CD8-positive, alpha-beta memory T cell (primary cell): ENCODE results near the gene SPAG6. TPM values are rescaled to one million over a fixed set of nuclear protein-coding genes. Genes with fewer than 3 reads are reported as not detected.
"Not testable (repeated sequence)": the region's sequence is repeated elsewhere in the genome, so short reads cannot be mapped to it uniquely, and the experiment has no call there.

ENCODE experiments used
- CTCF ChIA-PET: fragments of 350-600 bp; sonication (Branson Sonifier 250); formaldehyde crosslinking; loops from one replicate; lab custom pipeline; 2021; ENCODE audit warnings: antibody characterized with exemption; lab: Charles Lee
- POLR2A ChIA-PET: fragments of 350-600 bp; sonication (Branson Sonifier 250); formaldehyde crosslinking; loops from one replicate; lab custom pipeline; 2021; ENCODE audit warnings: antibody characterized with exemption; lab: Charles Lee
- DNase-seq, 5 donors: peaks; one replicate each; pipeline versions ENCODE4 v3.0.0 to v3.0.0-alpha.2; 2020 to 2022; ENCODE audit warnings: mixed read lengths in 1 of 5
- H3K27ac ChIP-seq: one replicate; pipeline ENCODE4 v1.7.0; 2013; ENCODE audit warnings: low read depth, mild to moderate bottlenecking, low read length, moderate library complexity
- H3K27me3 ChIP-seq: 2 replicates; pipeline ENCODE4 v1.7.0; 2013; ENCODE audit warnings: low read length, mild to moderate bottlenecking; ENCODE audit not compliant: insufficient read depth, poor library complexity, severe bottlenecking
- H3K36me3 ChIP-seq: 2 replicates; pipeline ENCODE4 v1.7.0; 2013; ENCODE audit warnings: mild to moderate bottlenecking, low read length, moderate library complexity; ENCODE audit not compliant: insufficient read depth
- H3K4me1 ChIP-seq: 2 replicates; pipeline ENCODE4 v1.7.0; 2013; ENCODE audit warnings: mild to moderate bottlenecking, low read length, moderate library complexity; ENCODE audit not compliant: insufficient read depth
- H3K4me3 ChIP-seq: 2 replicates; pipeline ENCODE4 v1.7.0; 2013; ENCODE audit warnings: mild to moderate bottlenecking, low read length
- H3K9me3 ChIP-seq: 2 replicates; pipeline ENCODE4 v1.7.0; 2013; ENCODE audit warnings: mild to moderate bottlenecking, low read length
- H3K27ac Mint-ChIP-seq, 8 donors: one replicate each; pipeline ENCODE4 v1.8.0; 2020 to 2021; ENCODE audit warnings: mixed read lengths in 8 of 8, mild to moderate bottlenecking in 6 of 8, inconsistent platforms in 3 of 8, moderate library complexity in 3 of 8
- H3K27me3 Mint-ChIP-seq, 2 donors: one replicate each; pipeline ENCODE4 v1.8.0; 2020 to 2021; ENCODE audit warnings: mixed read lengths in 2 of 2, mild to moderate bottlenecking in 1 of 2, moderate library complexity in 1 of 2
- H3K36me3 Mint-ChIP-seq, 3 donors: one replicate each; pipeline ENCODE4 v1.8.0; 2020 to 2021; ENCODE audit warnings: mixed read lengths in 3 of 3, inconsistent platforms in 1 of 3, mild to moderate bottlenecking in 1 of 3
- H3K4me1 Mint-ChIP-seq, 3 donors: one replicate each; pipeline ENCODE4 v1.8.0; 2020 to 2021; ENCODE audit warnings: mixed read lengths in 3 of 3, inconsistent platforms in 1 of 3, mild to moderate bottlenecking in 1 of 3
- H3K4me3 Mint-ChIP-seq, 7 donors: one replicate each; pipeline ENCODE4 v1.8.0; 2020 to 2021; ENCODE audit warnings: mixed read lengths in 7 of 7, mild to moderate bottlenecking in 6 of 7, moderate library complexity in 4 of 7, inconsistent platforms in 2 of 7
- H3K9me3 Mint-ChIP-seq, 5 donors: one replicate each; pipeline ENCODE4 v1.8.0; 2020 to 2022; ENCODE audit warnings: mixed read lengths in 5 of 5, mild to moderate bottlenecking in 3 of 5, moderate library complexity in 2 of 5, inconsistent platforms in 1 of 5
- polyA plus RNA-seq: library from polyadenylated mRNA; unstranded; fragments of 300-500 nt; fragmentation: Illumina TruSeq; gene quantifications from one replicate; pipeline ENCODE4 v1.2.3, GENCODE V29; 2021
- total RNA-seq, 2 experiments: library from RNA; stranded (reverse); gene quantifications; one replicate each; pipeline ENCODE4 v1.2.3, GENCODE V29; 2021

The SPAG6 gene
- total RNA-seq (under 1 TPM in 1 of 2 experiments, not detected in 1; 0.22 TPM), polyA plus RNA-seq (not detected)

DNA sequence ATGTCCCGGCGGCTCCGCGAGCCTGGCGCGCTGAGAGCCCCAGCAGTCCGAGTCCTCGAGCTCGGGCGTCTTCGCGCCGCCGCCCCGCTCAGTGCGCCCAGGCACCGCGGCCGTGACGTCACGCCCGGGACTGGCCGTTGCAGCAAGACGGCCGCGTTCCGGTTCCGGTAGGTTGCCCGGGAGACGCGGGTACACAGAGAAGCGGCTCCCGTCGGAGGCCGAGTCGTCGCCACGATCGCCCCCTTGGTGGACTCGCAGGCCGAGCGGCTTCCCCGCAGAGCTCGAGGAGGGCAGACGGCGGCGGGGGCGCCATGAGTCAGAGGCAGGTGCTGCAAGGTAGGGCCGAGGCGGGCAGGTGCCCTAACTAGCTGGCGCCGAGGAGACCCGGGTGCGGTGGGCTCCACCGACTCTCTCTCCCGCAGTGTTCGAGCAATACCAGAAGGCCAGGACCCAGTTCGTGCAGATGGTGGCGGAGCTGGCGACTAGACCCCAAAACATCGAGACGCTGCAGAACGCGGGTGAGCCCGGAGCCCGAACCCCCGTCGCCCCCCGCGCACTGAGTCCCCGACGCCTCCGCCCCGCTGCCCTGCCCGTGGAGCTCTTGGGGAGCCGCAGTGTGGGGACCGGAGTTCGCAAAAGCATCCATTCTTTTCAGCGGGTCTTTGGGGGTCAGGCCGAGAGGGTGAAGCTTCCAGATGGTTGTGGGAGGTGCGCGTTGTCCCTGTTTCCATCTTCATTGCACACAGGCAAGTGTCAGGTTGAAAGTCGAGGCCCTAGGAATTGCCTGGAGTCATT lies at the start of gene SPAG6:
Gene SPAG6, plus strand, starts transcription at position 196 of the 795 bp plus-strand sequence. Its CDS starts 116 bp downstream, at position 312.
- no peaks in the 10 kb centered on the region for H3K36me3 ChIP-seq
- Mint-ChIP-seq H3K27ac (peak within 1 kb of the TSS in 5 of 8 donors; percentile 22 to 82 (median 77)), H3K36me3 (peaks cover 0 to 3% (median 0%) of the 10 kb centered on the region in 3 donors), H3K9me3 (peaks cover 8 to 19% (median 14%) of the 10 kb centered on the region in 5 donors), H3K4me3 (peak within 1 kb of the TSS; percentile 2 to 86 (median 50)), H3K4me1 (peaks cover 10 to 18% (median 14%) of the 10 kb centered on the region in 3 donors), H3K27me3 (peaks cover 47 to 64% of the 10 kb centered on the region in 2 donors)
- H3K9me3 ChIP-seq: no peaks in the 10 kb centered on the region
- DNase-seq: peak in 4 of 5 donors; percentile 14 to 56 (median 38)
- peaks cover 53% of the 10 kb centered on the region for H3K27me3 ChIP-seq
- H3K4me1 ChIP-seq: peaks cover 6% of the 10 kb centered on the region
- H3K27ac ChIP-seq: no peak within 1 kb of the TSS
- H3K4me3 ChIP-seq: no peak within 1 kb of the TSS
- ChIA-PET POLR2A (no interaction called here), CTCF (no interaction called here)

GRCh38 chr10:22301193-22301592 lies 44.1 kb upstream of the SPAG6 start:
- Histone ChIP-seq H3K36me3 (no peaks in the 10 kb centered on the region), H3K4me3 (no peak overlapping the region), H3K4me1 (no peaks in the 10 kb centered on the region), H3K27ac (no peak overlapping the region), H3K27me3 (no peaks in the 10 kb centered on the region), H3K9me3 (no peaks in the 10 kb centered on the region)
- Mint-ChIP-seq H3K4me1 (no peaks in the 10 kb centered on the region), H3K4me3 (no peak overlapping the region), H3K36me3 (no peaks in the 10 kb centered on the region), H3K9me3 (no peaks in the 10 kb centered on the region), H3K27me3 (peaks cover 9 to 52% of the 10 kb centered on the region in 2 donors), H3K27ac (no peak overlapping the region)
- ChIA-PET CTCF (no interaction called here), POLR2A (no interaction called here)
- DNase-seq: no peak

GRCh38 chr10:22303461-22303860 lies 41.8 kb upstream of the SPAG6 start:
- Histone ChIP-seq H3K9me3 (no peaks in the 10 kb centered on the region), H3K36me3 (no peaks in the 10 kb centered on the region), H3K4me3 (no peak overlapping the region), H3K27ac (no peak overlapping the region), H3K27me3 (no peaks in the 10 kb centered on the region), H3K4me1 (no peaks in the 10 kb centered on the region)
- Mint-ChIP-seq H3K9me3 (no peaks in the 10 kb centered on the region), H3K4me3 (no peak overlapping the region), H3K27me3 (peaks cover 7 to 45% of the 10 kb centered on the region in 2 donors), H3K27ac (no peak overlapping the region), H3K36me3 (no peaks in the 10 kb centered on the region), H3K4me1 (no peaks in the 10 kb centered on the region)
- ChIA-PET CTCF (no interaction called here), POLR2A (no interaction called here)
- DNase-seq: no peak

DNA sequence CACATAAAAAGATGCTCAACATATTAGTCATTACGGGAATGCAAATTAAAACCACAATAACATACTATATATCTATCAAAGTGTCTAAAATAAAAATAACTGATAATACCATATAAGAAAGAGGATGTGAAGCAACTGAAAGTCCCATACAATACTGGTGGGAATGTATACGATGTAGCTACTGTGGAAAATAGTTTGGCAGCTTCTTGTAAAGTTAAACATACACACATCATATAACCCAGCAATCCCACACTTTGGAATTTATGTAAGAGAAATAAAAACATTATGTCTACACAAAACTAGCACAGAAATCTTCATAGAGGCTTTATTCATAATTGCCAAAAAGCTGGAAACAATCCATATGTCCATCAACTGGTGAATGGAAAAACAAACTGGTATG lies 39.6 kb upstream of the SPAG6 start:
- Histone ChIP-seq H3K9me3 (no peaks in the 10 kb centered on the region), H3K4me1 (no peaks in the 10 kb centered on the region), H3K36me3 (no peaks in the 10 kb centered on the region), H3K27ac (no peak overlapping the region), H3K27me3 (no peaks in the 10 kb centered on the region), H3K4me3 (no peak overlapping the region)
- no peak overlapping the region for H3K4me3 Mint-ChIP-seq
- H3K27me3 Mint-ChIP-seq: peaks cover 9 to 37% of the 10 kb centered on the region in 2 donors
- H3K4me1 Mint-ChIP-seq: no peaks in the 10 kb centered on the region
- H3K36me3 Mint-ChIP-seq: no peaks in the 10 kb centered on the region
- ChIA-PET CTCF (no interaction called here), POLR2A (no interaction called here)
- no peaks in the 10 kb centered on the region for H3K9me3 Mint-ChIP-seq
- no peak for DNase-seq
- H3K27ac Mint-ChIP-seq: no peak overlapping the region

- no peaks in the 10 kb centered on the region for H3K27me3 ChIP-seq
- ChIA-PET POLR2A (no interaction called here), CTCF (interaction anchor here (1.6 kb wide), 1 partner anchor 8 kb away, joined by 3 read pairs; the partner anchor contains the start of gene COMMD3)
- DNase-seq: no peak
- H3K9me3 ChIP-seq: no peaks in the 10 kb centered on the region
- Mint-ChIP-seq H3K9me3 (no peaks in the 10 kb centered on the region), H3K27me3 (peaks cover 9 to 43% of the 10 kb centered on the region in 2 donors), H3K4me1 (no peaks in the 10 kb centered on the region), H3K36me3 (no peaks in the 10 kb centered on the region), H3K4me3 (no peak overlapping the region), H3K27ac (no peak overlapping the region)
- H3K36me3 ChIP-seq: no peaks in the 10 kb centered on the region
- no peaks in the 10 kb centered on the region for H3K4me1 ChIP-seq
- no peak overlapping the region for H3K27ac ChIP-seq
- H3K4me3 ChIP-seq: no peak overlapping the region
Measured at GRCh38 chr10:22308390-22308789, 36.9 kb upstream of the SPAG6 start.

- H3K27ac ChIP-seq: no peak overlapping the region
- no peaks in the 10 kb centered on the region for H3K27me3 ChIP-seq
- POLR2A ChIA-PET: no interaction called here
- H3K36me3 ChIP-seq: no peaks in the 10 kb centered on the region
- CTCF ChIA-PET: no interaction called here
- Mint-ChIP-seq H3K4me3 (no peak overlapping the region), H3K9me3 (no peaks in the 10 kb centered on the region), H3K27me3 (peaks cover 8 to 36% of the 10 kb centered on the region in 2 donors), H3K36me3 (no peaks in the 10 kb centered on the region), H3K4me1 (no peaks in the 10 kb centered on the region), H3K27ac (peak overlapping the region in 1 of 8 donors; percentile 32)
- no peak overlapping the region for H3K4me3 ChIP-seq
- H3K4me1 ChIP-seq: no peaks in the 10 kb centered on the region
- no peak for DNase-seq
- no peaks in the 10 kb centered on the region for H3K9me3 ChIP-seq
Measured at GRCh38 chr10:22309180-22310000, 35.9 kb upstream of the SPAG6 start.

DNA sequence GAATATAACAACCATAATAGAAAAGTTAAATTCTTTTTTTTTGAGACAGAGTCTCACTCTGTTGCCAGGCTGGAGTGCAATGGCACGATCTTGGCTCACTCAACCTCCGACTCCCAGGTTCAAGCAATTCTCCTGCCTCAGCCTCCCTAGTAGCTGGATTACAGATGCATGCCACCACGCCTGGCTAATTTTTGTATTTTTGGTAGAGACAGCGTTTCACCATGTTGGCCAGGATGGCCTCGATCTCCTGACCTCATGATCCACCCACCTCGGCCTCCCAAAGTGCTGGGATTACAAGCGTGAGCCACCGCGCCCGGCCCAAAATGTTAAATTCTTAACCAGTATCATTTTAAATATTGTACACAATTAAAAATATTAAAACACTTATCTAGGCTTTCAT lies 35.3 kb upstream of the SPAG6 start:
- H3K4me3 Mint-ChIP-seq, H3K4me3 ChIP-seq, H3K9me3 Mint-ChIP-seq, H3K4me1 Mint-ChIP-seq, DNase-seq, H3K36me3 ChIP-seq, H3K36me3 Mint-ChIP-seq, H3K9me3 ChIP-seq, H3K27ac ChIP-seq, H3K27me3 ChIP-seq, H3K4me1 ChIP-seq, POLR2A ChIA-PET, H3K27ac Mint-ChIP-seq, CTCF ChIA-PET: not testable (repeated sequence)
- peaks cover 8 to 36% of the 10 kb centered on the region in 2 donors for H3K27me3 Mint-ChIP-seq

GRCh38 chr10:22310928-22311327 lies 34.4 kb upstream of the SPAG6 start:
- Mint-ChIP-seq H3K4me3 (no peak overlapping the region), H3K36me3 (peaks cover 0 to 5% (median 0%) of the 10 kb centered on the region in 3 donors), H3K27me3 (peaks cover 10 to 29% of the 10 kb centered on the region in 2 donors), H3K27ac (peak overlapping the region in 1 of 8 donors; percentile 50), H3K4me1 (peaks cover 6 to 14% (median 13%) of the 10 kb centered on the region in 3 donors), H3K9me3 (no peaks in the 10 kb centered on the region)
- Histone ChIP-seq H3K4me1 (peaks cover 4% of the 10 kb centered on the region), H3K27me3 (no peaks in the 10 kb centered on the region), H3K27ac (no peak overlapping the region), H3K4me3 (no peak overlapping the region), H3K36me3 (no peaks in the 10 kb centered on the region), H3K9me3 (no peaks in the 10 kb centered on the region)
- ChIA-PET CTCF (no interaction called here), POLR2A (no interaction called here)
- no peak for DNase-seq
